ENCODE data around the gene TNC.

Gene TNC

DNA sequence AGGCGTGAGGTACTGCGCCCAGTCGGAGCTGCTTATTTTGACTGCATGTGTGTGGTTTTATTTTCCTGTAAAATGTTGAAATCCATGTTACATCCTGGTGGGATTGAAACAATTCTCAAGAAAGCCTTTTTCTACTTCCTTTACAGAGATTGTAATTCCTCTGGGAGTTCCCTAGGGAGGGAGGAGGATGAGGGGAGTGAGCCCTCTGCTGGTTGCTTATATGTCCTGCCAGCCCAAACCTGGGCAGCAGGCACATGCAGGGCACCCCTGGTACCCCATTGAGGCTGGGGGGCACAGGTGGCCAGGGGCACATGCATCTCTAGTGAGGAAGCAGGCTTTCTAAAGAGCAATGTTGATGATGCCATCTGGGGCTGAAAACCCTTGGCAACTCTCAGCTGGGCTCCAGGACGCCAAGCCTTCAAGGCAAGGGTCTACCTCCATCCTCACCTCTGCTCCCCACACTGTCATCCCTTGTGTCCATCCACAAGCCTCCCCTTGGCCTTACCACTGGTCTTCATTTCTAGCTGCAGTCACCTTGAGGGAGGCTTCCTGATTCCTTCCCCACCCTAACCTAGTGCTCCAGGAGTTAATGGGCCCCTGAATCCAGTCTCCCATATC is 102.8 kb downstream of the TNC start:
- DNase-seq (ENCODE audit: extremely low read depth in 1 of 2, low read depth in 1 of 2) = no peak

DNA sequence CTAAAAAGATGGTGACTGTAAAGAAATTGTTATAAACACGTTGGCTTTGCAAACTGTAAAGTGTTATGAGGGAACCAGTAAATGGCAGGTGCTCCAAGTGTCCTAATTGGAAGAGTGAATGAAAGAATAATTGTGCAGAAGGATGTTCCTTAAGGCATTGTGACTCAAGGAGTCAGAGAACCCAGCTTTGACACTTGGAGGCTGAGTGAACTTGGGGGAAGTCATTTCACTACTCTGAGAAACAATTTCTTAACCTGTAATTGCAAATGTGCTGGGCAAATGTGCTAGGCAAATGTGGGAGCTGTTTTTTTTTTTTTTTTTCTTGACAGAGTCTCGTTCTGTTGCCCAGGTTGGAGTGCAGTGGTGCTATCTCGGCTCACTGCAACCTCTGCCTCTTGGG is 103.5 kb downstream of the TNC start:
- no peak for DNase-seq (ENCODE audit: extremely low read depth in 1 of 2, low read depth in 1 of 2)

- DNase-seq (ENCODE audit: extremely low read depth in 1 of 2, low read depth in 1 of 2) = peak in 1 of 2 donors; percentile 59
Measured at GRCh38 chr9:115013998-115014397, 104.0 kb downstream of the TNC start.

DNA sequence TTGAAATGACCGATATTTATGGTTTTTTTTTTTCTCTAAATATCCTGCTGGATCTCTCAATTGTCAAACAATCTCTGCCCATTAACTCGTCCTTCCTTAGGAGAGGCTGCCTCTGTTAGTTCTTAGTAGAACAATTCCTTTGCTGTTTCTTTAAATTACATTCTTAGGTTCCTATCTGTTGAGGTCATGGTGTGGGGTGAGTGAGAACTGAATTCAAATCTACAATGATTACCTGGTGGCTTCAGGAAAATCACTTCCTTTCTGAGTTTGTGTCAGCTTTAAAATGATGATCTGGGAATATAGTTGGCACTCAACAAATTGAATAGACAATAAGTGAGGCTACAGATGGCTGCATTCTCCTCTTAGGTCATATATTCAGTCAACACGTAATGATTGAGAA is 105.5 kb downstream of the TNC start:
- no peak for DNase-seq (ENCODE audit: extremely low read depth in 1 of 2, low read depth in 1 of 2)

GRCh38 chr9:115010874-115011273 is 107.1 kb downstream of the TNC start:
- DNase-seq (ENCODE audit: extremely low read depth in 1 of 2, low read depth in 1 of 2) = no peak

- DNase-seq (ENCODE audit: extremely low read depth in 1 of 2, low read depth in 1 of 2) = peak in 1 of 2 donors; percentile 42
Measured at GRCh38 chr9:115008536-115009270, 109.3 kb downstream of the TNC start.

GRCh38 chr9:115006660-115007059 is 111.3 kb downstream of the TNC start:
- DNase-seq (ENCODE audit: extremely low read depth in 1 of 2, low read depth in 1 of 2) = peak in 1 of 2 donors; percentile 34

DNA sequence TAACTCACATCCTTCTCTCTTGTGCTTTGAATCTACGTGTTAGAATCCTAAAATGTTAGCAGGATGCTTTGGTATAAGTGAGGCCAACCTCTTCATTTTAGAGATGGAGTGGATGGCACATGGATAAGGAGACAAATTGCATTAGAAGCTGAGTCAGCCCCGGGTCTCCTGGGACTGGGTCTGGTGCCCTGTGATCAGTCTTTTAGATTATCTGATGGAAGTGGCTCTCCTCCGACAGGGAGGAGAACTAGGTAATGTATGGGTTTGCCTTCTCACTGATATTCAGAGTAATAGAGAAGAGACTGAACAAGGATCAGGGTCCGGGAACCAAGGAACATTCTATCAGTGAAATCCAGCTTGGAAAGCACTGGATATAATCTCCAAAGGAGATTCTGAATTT is 112.6 kb downstream of the TNC start:
- no peak for DNase-seq (ENCODE audit: extremely low read depth in 1 of 2, low read depth in 1 of 2)

- no peak for DNase-seq (ENCODE audit: extremely low read depth in 1 of 2, low read depth in 1 of 2)
Measured at GRCh38 chr9:115004545-115004944, 113.4 kb downstream of the TNC start.

DNA sequence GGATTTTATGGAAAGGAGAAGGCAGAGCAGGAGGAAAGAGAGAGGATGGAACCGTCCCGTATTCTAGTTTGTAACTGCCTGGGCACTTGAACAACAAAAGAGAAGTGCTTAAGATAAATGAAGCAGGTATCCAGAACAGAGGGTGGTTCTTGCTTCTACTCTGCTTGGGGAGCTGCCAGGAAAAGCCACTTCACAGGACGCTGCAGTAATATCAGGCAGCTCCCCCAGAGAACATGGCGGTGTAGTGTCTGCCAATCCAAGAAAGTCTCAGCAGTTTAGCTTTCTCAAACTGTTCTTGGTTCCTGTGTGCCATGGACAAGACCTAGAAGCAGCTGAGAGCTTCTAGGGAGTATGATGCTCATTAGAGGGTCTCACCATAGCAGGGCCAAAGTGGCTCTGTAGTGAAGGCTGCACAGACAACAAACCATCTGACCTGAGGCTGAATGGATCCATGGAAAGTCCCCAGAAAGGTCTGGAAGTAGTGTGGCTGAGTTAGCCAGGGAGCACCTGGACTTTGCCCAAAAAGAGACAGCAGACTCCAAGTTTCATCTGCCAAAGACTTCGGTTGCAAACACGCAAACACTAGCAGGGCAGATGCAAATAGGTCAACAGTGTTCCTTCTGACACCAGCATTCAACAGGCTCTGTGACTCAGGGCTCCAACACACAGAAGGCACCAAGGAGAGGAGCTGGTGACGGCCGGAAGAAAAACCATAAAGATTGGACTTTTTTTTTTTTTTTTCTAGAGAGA is 115.4 kb downstream of the TNC start:
- no peak for DNase-seq (ENCODE audit: extremely low read depth in 1 of 2, low read depth in 1 of 2)

DNA sequence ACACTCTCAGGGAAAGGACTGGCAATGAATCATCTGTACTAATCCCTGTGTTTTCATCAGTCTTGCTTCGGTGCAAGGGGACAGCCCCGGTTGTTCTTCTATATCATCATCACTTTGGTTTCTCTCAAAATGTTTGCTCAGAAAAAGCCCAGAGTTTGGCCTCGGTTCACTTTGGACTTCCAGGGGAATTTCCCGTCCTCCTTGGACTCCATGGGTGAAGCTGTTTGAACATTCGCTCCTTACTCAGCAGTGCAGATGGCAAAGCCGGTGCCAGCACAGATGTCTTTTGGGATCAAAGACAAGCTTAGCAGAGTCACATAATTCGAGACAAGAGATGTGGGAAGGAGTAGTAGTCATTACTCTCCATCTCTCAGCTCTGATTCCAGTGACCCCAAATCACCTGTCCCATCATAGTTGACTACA is 117.7 kb downstream of the TNC start:
- no peak for DNase-seq (ENCODE audit: extremely low read depth in 1 of 2, low read depth in 1 of 2)

DNA sequence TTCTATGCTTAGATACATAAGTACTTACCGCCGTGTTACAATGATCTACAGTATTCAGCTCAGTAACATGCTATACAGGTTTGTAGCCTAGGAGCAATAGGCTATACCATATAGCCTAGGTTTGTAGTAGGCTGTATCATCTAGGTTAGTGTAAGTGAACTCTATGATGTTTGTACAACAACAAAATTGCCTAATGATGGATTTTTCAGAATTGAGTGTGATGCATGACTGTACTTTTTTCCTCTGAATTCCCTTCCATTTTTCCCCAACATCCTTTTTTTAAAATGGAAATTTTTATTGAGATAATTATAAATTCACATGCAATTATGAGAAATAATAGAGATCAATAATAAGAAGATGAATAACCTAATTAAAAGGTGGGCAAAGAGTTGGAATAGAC is 119.6 kb downstream of the TNC start:
- no peak for DNase-seq (ENCODE audit: extremely low read depth in 1 of 2, low read depth in 1 of 2)

GRCh38 chr9:114995681-114996221 is 122.2 kb downstream of the TNC start:
- DNase-seq (ENCODE audit: extremely low read depth in 1 of 2, low read depth in 1 of 2) = no peak

- DNase-seq (ENCODE audit: extremely low read depth in 1 of 2, low read depth in 1 of 2) = no peak
Measured at GRCh38 chr9:114994768-114995167, 123.2 kb downstream of the TNC start.

- DNase-seq (ENCODE audit: extremely low read depth in 1 of 2, low read depth in 1 of 2) = no peak
Measured at GRCh38 chr9:114991861-114992260, 126.1 kb downstream of the TNC start.

- DNase-seq (ENCODE audit: extremely low read depth in 1 of 2, low read depth in 1 of 2) = no peak
Measured at GRCh38 chr9:114990901-114991300, 127.1 kb downstream of the TNC start.

GRCh38 chr9:114989600-114990410 is 128.2 kb downstream of the TNC start:
- peak in 1 of 2 donors; percentile 76 for DNase-seq (ENCODE audit: extremely low read depth in 1 of 2, low read depth in 1 of 2)

DNA sequence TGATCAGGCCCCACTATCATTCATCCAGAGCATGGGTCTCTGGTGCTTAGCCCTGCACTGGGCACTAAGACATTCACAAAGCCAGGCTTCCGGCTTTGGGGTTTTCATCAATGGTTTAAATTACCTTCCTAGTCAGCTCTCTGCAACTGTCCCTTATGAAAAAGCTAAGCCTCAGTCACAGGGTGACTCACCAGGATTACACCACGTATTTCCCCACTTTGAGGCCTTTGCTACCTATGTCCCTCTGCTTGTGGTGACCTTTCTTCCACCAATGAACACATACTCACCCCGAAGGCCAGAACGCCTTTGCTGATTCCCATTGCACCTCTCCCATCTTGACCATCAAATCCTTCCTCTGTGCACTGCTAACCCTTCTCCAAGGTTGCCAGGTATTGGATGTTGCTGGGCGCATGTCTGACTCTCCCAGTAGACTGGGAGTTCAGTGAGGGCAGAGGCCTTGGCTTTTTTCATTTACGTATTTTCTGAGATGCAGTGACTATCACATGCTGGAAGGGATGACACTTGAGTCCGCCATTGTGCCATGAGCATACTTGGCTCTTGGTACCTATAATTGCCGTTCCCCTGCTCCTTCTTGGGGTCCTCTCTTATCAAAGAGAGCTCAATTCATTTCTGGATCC is 128.9 kb downstream of the TNC start:
- peak in 1 of 2 donors; percentile 39 for DNase-seq (ENCODE audit: extremely low read depth in 1 of 2, low read depth in 1 of 2)

GRCh38 chr9:114987116-114987515 is 130.8 kb downstream of the TNC start:
- no peak for DNase-seq (ENCODE audit: extremely low read depth in 1 of 2, low read depth in 1 of 2)

DNA sequence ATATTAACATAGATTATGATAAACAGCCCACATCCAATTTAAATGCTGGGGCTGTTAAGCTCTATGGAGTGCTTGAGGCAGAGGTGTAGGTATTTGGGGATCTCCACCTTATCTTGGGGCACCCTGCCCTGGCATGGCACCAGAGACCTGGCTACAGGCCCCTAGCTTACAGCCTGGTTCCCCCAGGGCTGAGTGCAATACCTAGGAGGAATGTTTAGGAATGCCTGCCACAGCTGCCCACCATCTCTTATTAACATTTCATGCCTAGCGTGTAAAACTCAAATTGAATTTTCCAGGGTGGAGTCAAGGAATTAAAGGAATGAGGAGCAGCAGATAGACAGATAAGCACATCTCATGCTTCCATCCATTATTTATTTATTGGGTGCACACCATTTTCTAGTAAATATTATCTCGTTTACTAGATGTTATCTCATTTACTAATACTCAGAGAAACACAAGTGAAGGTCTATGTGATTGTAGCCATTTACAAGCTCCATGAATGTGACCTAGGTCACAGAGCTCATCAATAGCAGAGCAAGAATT is 131.9 kb downstream of the TNC start:
- no peak for DNase-seq (ENCODE audit: extremely low read depth in 1 of 2, low read depth in 1 of 2)
